Smooth muscle cell (in vitro differentiated cells): Measurements from ENCODE around the gene PPP3CA. TPM values are rescaled to one million over a fixed set of nuclear protein-coding genes. Genes with fewer than 3 reads are reported as not detected.

ENCODE experiments used
- DNase-seq: peaks from one replicate; lab custom pipeline; 2025; ENCODE audit not compliant: unreplicated experiment; lab: John Stamatoyannopoulos, UW
- H2AFZ ChIP-seq: fragments of 200-600 bp; sonication (generic); 2 replicates; pipeline ENCODE4 v1.6.0; 2016; ENCODE audit warnings: antibody characterized with exemption, low read depth, mild to moderate bottlenecking
- H3F3A ChIP-seq: fragments of 200-600 bp; sonication (generic); 2 replicates; pipeline ENCODE4 v1.6.0; 2017; ENCODE audit warnings: antibody characterized with exemption, low read depth
- H3K27ac ChIP-seq: fragments of 200-600 bp; sonication (generic); 2 replicates; pipeline ENCODE4 v1.5.1; 2016; ENCODE audit warnings: low read depth, mild to moderate bottlenecking
- H3K27me3 ChIP-seq: fragments of 200-600 bp; sonication (generic); 2 replicates; pipeline ENCODE4 v1.6.1; 2016; ENCODE audit warnings: low read depth, mild to moderate bottlenecking
- H3K36me3 ChIP-seq: fragments of 200-600 bp; sonication (generic); 2 replicates; pipeline ENCODE4 v1.5.1; 2016; ENCODE audit warnings: low read depth
- H3K4me1 ChIP-seq: fragments of 200-600 bp; sonication (generic); 2 replicates; pipeline ENCODE4 v1.5.1; 2016; ENCODE audit warnings: low read depth
- H3K4me2 ChIP-seq: fragments of 200-600 bp; sonication (generic); 2 replicates; pipeline ENCODE4 v1.6.0; 2016; ENCODE audit warnings: mild to moderate bottlenecking
- H3K4me3 ChIP-seq: fragments of 200-600 bp; sonication (generic); 2 replicates; pipeline ENCODE4 v1.5.1; 2016; ENCODE audit warnings: mild to moderate bottlenecking
- H3K79me2 ChIP-seq: fragments of 200-600 bp; sonication (generic); 2 replicates; pipeline ENCODE4 v1.6.0; 2016; ENCODE audit warnings: low read depth, mild to moderate bottlenecking
- H3K9ac ChIP-seq: fragments of 200-600 bp; sonication (generic); 2 replicates; pipeline ENCODE4 v1.6.0; 2016; ENCODE audit warnings: low read depth
- H3K9me3 ChIP-seq: fragments of 200-600 bp; sonication (generic); replicated peaks from 2 replicates; pipeline ENCODE4 v1.5.1; 2016; ENCODE audit warnings: low read depth
- H4K20me1 ChIP-seq: fragments of 200-600 bp; sonication (generic); 2 replicates; pipeline ENCODE4 v1.6.0; 2016; ENCODE audit warnings: low read depth
- CTCF ChIP-seq: fragments of 200-600 bp; sonication (generic); IDR thresholded peaks from 2 replicates; pipeline ENCODE4 v1.5.1; 2017; ENCODE audit warnings: borderline replicate concordance, mild to moderate bottlenecking, antibody characterized with exemption; ENCODE audit not compliant: insufficient read depth, poor library complexity, severe bottlenecking
- WGBS: methylation state at CpG from one replicate; pipeline ENCODE4 v1.1.7; 2016; ENCODE audit warnings: low lambda C conversion rate; 5-methylcytosine and 5-hydroxymethylcytosine counted together
- polyA plus RNA-seq: library from polyadenylated mRNA; unstranded; fragments of >200 nt; fragmentation: Nextera tagmentation; extraction: Ambion mirVana; gene quantifications from 2 replicates; pipeline ENCODE4 v1.2.1, GENCODE V29; 2016
- total RNA-seq: library from RNA; depleted of rRNA; stranded (reverse); fragments of >200 nt; gene quantifications from 2 replicates; pipeline ENCODE4 v1.2.3, GENCODE V29; 2014

Gene PPP3CA
- total and polyA plus RNA-seq, 2 experiments from 2014 or later, result 16.2 to 96.1 TPM

GRCh38 chr4:101252721-101253120, 94.6 kb downstream of the PPP3CA start:
- Histone ChIP-seq H3K9ac (no peak overlapping the region), H3K9me3 (no peaks in the 10 kb centered on the region), H2AFZ (no peak overlapping the region), H3K27me3 (no peaks in the 10 kb centered on the region), H3K79me2 (peaks cover 100% of the 10 kb centered on the region), H3K4me1 (no peaks in the 10 kb centered on the region), H3K4me2 (no peak overlapping the region), H3F3A (no peaks in the 10 kb centered on the region), H3K27ac (no peak overlapping the region), H3K4me3 (no peak overlapping the region), H4K20me1 (peaks cover 94% of the 10 kb centered on the region), H3K36me3 (no peaks in the 10 kb centered on the region)
- no peak for TF ChIP-seq CTCF
- DNase-seq, result no peak
- 49% methylated on average over 2 of the region's 2 CpGs for WGBS

GRCh38 chr4:101251261-101251660, 96.1 kb downstream of the PPP3CA start:
- Histone ChIP-seq H3K4me1 (no peaks in the 10 kb centered on the region), H3K27me3 (no peaks in the 10 kb centered on the region), H3K79me2 (peaks cover 100% of the 10 kb centered on the region), H3K36me3 (no peaks in the 10 kb centered on the region), H3F3A (no peaks in the 10 kb centered on the region), H2AFZ (no peak overlapping the region), H3K27ac (no peak overlapping the region), H4K20me1 (peaks cover 94% of the 10 kb centered on the region), H3K9ac (no peak overlapping the region), H3K4me3 (no peak overlapping the region), H3K4me2 (no peak overlapping the region), H3K9me3 (no peaks in the 10 kb centered on the region)
- no peak for DNase-seq
- TF ChIP-seq CTCF, result no peak
- WGBS, result 95% methylated on average over 3 of the region's 3 CpGs

GRCh38 chr4:101244349-101244748, 103.0 kb downstream of the PPP3CA start:
- no peak overlapping the region for H3K4me3 ChIP-seq
- no peak overlapping the region for H3K27ac ChIP-seq
- no peaks in the 10 kb centered on the region for H3K36me3 ChIP-seq
- no peak for DNase-seq
- H3F3A ChIP-seq, result no peaks in the 10 kb centered on the region
- H2AFZ ChIP-seq, result no peak overlapping the region
- WGBS, result 97% methylated on average over 5 of the region's 5 CpGs
- peaks cover 94% of the 10 kb centered on the region for H4K20me1 ChIP-seq
- no peak for TF ChIP-seq CTCF
- H3K4me2 ChIP-seq, result no peak overlapping the region
- H3K4me1 ChIP-seq, result no peaks in the 10 kb centered on the region
- H3K9ac ChIP-seq, result no peak overlapping the region
- H3K79me2 ChIP-seq, result peaks cover 100% of the 10 kb centered on the region
- H3K27me3 ChIP-seq, result no peaks in the 10 kb centered on the region
- no peaks in the 10 kb centered on the region for H3K9me3 ChIP-seq

- WGBS, result 94% methylated on average over 1 of the region's 1 CpG
- Histone ChIP-seq H4K20me1 (peaks cover 96% of the 10 kb centered on the region), H3K27ac (no peak overlapping the region), H3F3A (no peaks in the 10 kb centered on the region), H2AFZ (no peak overlapping the region), H3K4me1 (no peaks in the 10 kb centered on the region), H3K36me3 (no peaks in the 10 kb centered on the region), H3K9me3 (no peaks in the 10 kb centered on the region), H3K4me2 (no peak overlapping the region), H3K27me3 (no peaks in the 10 kb centered on the region), H3K4me3 (no peak overlapping the region), H3K9ac (no peak overlapping the region), H3K79me2 (peaks cover 100% of the 10 kb centered on the region)
- DNase-seq, result no peak
- TF ChIP-seq CTCF, result no peak
Observed at GRCh38 chr4:101242441-101242840, 104.9 kb downstream of the PPP3CA start.
